ENCODE results near the gene FNDC11. TPM values are rescaled to one million over a fixed set of nuclear protein-coding genes. Genes with fewer than 3 reads are reported as not detected.

FNDC11 gene
- total RNA-seq, 4 donors from 2014 or later, result 0.19 to 0.38 TPM; not detected in 2

GRCh38 chr20:63544241-63544957 lies 9.6 kb upstream of the FNDC11 start:
- DNase-seq (ENCODE audit: low spot score) (no peak), ATAC-seq (ENCODE audit: low FRiP score) (no peak)
- TF ChIP-seq CTCF (IDR thresholded peaks at IDR 0.05), result no peak

DNA sequence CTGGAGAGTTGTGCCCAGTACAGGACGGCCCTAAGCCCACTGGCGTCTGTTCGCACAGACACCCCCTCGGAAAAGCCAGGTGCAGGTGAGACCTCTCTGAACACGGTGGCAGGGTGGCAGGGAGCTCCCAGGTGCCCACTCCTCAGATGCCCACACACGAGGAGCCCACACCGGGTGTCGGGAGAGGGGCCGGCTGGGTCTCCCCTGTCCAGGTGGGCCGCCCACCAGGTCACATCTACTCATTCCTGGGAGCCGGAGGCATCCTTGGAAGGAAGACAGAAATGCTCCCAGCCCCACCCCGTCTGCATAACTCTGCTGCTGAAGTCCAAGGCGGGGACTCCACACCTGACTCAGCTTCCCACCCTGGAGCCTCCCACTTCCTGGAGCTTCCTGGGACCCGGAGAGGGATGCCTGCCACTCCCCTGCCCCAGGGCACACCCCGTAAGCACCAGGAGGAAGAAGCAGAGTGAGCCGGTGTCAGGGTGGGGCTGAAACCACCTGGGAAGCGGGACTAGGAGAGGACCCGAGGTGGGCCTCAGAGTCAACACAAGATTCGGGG lies 8.9 kb upstream of the FNDC11 start:
- no peak for TF ChIP-seq CTCF (IDR thresholded peaks at IDR 0.05)
- ATAC-seq (ENCODE audit: low FRiP score), result no peak
- DNase-seq (ENCODE audit: low spot score), result no peak

GRCh38 chr20:63545814-63546213 lies 8.1 kb upstream of the FNDC11 start:
- ATAC-seq (ENCODE audit: low FRiP score) (no peak), DNase-seq (ENCODE audit: low spot score) (no peak)
- no peak for TF ChIP-seq CTCF (IDR thresholded peaks at IDR 0.05)

GRCh38 chr20:63546256-63546955 lies 7.6 kb upstream of the FNDC11 start:
- no peak for ATAC-seq (ENCODE audit: low FRiP score)
- DNase-seq (ENCODE audit: low spot score), result no peak
- TF ChIP-seq CTCF (IDR thresholded peaks at IDR 0.05), result no peak

DNA sequence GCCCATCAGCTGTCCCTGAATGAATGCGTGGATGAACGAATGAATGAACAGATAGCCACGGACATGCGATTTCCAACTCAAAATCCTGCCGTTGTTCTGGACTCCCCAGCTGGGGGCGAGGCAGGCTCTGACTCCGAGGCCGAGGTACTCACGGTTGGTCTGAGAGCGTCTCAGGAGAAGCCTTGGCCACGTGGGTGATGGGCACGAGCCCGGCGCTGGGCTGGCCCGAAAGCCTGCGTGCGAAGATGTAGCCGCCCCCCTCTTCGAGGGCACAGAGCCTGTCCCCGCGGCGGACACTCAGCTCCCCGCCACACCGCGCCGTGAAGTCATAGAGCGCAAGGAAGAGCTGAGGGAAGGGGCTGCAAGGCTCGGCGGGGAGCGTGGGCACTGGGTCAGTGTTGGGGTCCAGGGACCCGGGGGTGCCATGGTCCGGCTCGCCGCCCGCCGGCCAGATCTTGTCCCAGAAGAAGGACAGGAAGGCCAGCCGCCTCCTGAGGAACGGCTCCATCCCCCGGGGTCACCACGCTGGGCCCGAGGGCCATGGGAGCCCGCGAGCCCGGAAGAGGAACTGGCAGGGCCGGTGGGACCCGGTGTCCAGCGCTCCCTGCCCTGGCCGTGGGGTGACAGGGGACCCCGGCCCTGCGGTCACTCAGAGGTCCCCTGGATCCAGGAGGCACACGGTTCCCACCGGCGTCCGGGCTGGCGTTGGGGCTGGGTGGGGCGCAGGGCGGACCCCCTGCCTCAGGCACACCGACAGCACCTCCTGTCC lies 6.8 kb upstream of the FNDC11 start:
- TF ChIP-seq CTCF (IDR thresholded peaks at IDR 0.05), result no peak
- ATAC-seq (ENCODE audit: low FRiP score) (no peak), DNase-seq (ENCODE audit: low spot score) (no peak)

DNA sequence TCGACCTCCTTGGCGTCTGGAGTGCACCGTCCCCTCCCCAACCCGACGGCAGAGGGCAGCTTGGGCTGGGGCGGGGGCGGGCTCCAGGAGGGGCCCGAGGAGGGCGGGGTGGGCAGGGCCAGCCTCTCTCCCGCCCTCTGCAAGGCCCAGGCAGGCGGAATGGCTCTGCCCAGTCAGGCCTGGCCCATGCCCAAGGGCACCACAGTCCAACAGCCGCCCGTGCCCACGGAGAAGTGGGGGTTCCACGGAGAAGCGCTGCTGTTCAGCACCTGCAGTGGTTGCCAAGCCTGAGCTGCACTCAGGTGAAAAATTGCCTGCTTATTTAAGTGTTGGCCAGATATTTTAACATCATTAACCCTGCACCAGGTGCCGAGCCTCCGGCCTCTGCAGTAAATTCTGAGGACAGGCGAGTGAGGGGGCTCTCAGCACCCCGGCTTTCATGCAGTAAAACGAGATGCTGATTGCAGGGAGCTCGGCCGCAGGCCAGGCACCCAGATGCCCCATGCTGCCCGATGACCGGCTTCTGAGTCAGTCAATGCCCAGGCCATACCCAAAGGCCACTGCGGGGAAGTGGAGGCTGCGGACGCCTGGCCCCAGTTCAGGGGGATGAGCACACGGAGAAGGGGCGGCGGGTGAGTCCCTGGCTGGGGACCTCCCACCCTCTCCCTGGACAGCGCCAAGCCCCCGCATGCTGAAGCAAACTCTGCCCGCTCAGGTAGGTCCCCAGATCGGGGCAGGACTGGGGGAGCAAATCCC lies 6.1 kb upstream of the FNDC11 start, which contains the start of gene SRMS:
Gene SRMS (minus strand): TSS at position 25 of the 756 bp plus-strand sequence. CDS start 286 bp downstream, outside the sequence.
- DNase-seq (ENCODE audit: low spot score) (no peak), ATAC-seq (ENCODE audit: low FRiP score) (no peak)
- no peak for TF ChIP-seq CTCF (IDR thresholded peaks at IDR 0.05)
